Stimulated activated memory B cell treated with anti-CD40 and anti-IgM and Interleukin-4, amounts not matched to agents 10 μg/mL and 1 μg/mL and 100 μg/mL, for 72 hours (primary cell): ENCODE results near the gene TCIRG1.

ENCODE experiments used
- ATAC-seq: fragments of 150-1000 bp; cut with Tn5 transposase; 2 replicates; pipeline ENCODE4 v1.10.0; 2021
- H3K27ac Mint-ChIP-seq: one replicate; pipeline ENCODE4 v1.8.0; 2022; ENCODE audit warnings: mild to moderate bottlenecking, mixed read lengths
- H3K27me3 Mint-ChIP-seq: one replicate; pipeline ENCODE4 v1.8.0; 2022; ENCODE audit warnings: mixed read lengths
- H3K36me3 Mint-ChIP-seq: one replicate; pipeline ENCODE4 v1.8.0; 2022; ENCODE audit warnings: mixed read lengths
- H3K4me1 Mint-ChIP-seq: one replicate; pipeline ENCODE4 v1.8.0; 2022; ENCODE audit warnings: mixed read lengths
- H3K4me3 Mint-ChIP-seq: one replicate; pipeline ENCODE4 v1.8.0; 2022; ENCODE audit warnings: mild to moderate bottlenecking, moderate library complexity, mixed read lengths
- H3K9me3 Mint-ChIP-seq: one replicate; pipeline ENCODE4 v1.8.0; 2022; ENCODE audit warnings: mixed read lengths

Gene TCIRG1

GRCh38 chr11:68022531-68022930, 16.3 kb upstream of the TCIRG1 start:
- Mint-ChIP-seq H3K4me3 (no peak overlapping the region), H3K27ac (no peak overlapping the region), H3K27me3 (peaks cover 21% of the 10 kb centered on the region), H3K36me3 (peaks cover 17% of the 10 kb centered on the region), H3K9me3 (no peaks in the 10 kb centered on the region), H3K4me1 (peaks cover 11% of the 10 kb centered on the region)
- ATAC-seq, result no peak

- no peak for ATAC-seq
- Mint-ChIP-seq H3K4me1 (peaks cover 21% of the 10 kb centered on the region), H3K9me3 (no peaks in the 10 kb centered on the region)
Measured at GRCh38 chr11:68024508-68024907, 14.3 kb upstream of the TCIRG1 start.

GRCh38 chr11:68025047-68025446, 13.8 kb upstream of the TCIRG1 start:
- no peak overlapping the region for H3K27ac Mint-ChIP-seq
- H3K36me3 Mint-ChIP-seq, result peaks cover 17% of the 10 kb centered on the region
- no peak overlapping the region for H3K4me3 Mint-ChIP-seq
- H3K9me3 Mint-ChIP-seq, result no peaks in the 10 kb centered on the region
- ATAC-seq, result no peak
- H3K27me3 Mint-ChIP-seq, result peaks cover 7% of the 10 kb centered on the region
- peaks cover 26% of the 10 kb centered on the region for H3K4me1 Mint-ChIP-seq

More at GRCh38 chr11:68024508-68024907, 14.3 kb upstream of the TCIRG1 start:
- Mint-ChIP-seq H3K4me3 (no peak overlapping the region), H3K36me3 (peaks cover 17% of the 10 kb centered on the region), H3K27ac (no peak overlapping the region), H3K27me3 (peaks cover 12% of the 10 kb centered on the region)

GRCh38 chr11:68026391-68027105, 12.3 kb upstream of the TCIRG1 start:
- Mint-ChIP-seq H3K9me3 (no peaks in the 10 kb centered on the region), H3K4me3 (no peak overlapping the region), H3K4me1 (peaks cover 34% of the 10 kb centered on the region), H3K27ac (peak overlapping the region; percentile 56), H3K36me3 (peaks cover 17% of the 10 kb centered on the region), H3K27me3 (no peaks in the 10 kb centered on the region)
- no peak for ATAC-seq

GRCh38 chr11:68027667-68028066, 11.2 kb upstream of the TCIRG1 start:
- Mint-ChIP-seq H3K4me1 (peaks cover 39% of the 10 kb centered on the region), H3K27ac (no peak overlapping the region), H3K9me3 (no peaks in the 10 kb centered on the region), H3K36me3 (peaks cover 17% of the 10 kb centered on the region), H3K27me3 (no peaks in the 10 kb centered on the region), H3K4me3 (no peak overlapping the region)
- no peak for ATAC-seq

- Mint-ChIP-seq H3K36me3 (peaks cover 20% of the 10 kb centered on the region), H3K4me3 (peak overlapping the region; percentile 88), H3K27ac (peak overlapping the region; percentile 93), H3K4me1 (peaks cover 39% of the 10 kb centered on the region), H3K27me3 (no peaks in the 10 kb centered on the region), H3K9me3 (no peaks in the 10 kb centered on the region)
- ATAC-seq, result no peak
Measured at GRCh38 chr11:68028802-68029545, 9.9 kb upstream of the TCIRG1 start.

- H3K27me3 Mint-ChIP-seq, result no peaks in the 10 kb centered on the region
- H3K4me3 Mint-ChIP-seq, result peak within 1 kb of the TSS; percentile 88
- H3K4me1 Mint-ChIP-seq, result peaks cover 34% of the 10 kb centered on the region
- H3K27ac Mint-ChIP-seq, result peak within 1 kb of the TSS; percentile 93
- H3K9me3 Mint-ChIP-seq, result no peaks in the 10 kb centered on the region
- peak; percentile 99 for ATAC-seq
- peaks cover 12% of the 10 kb centered on the region for H3K36me3 Mint-ChIP-seq
Measured at GRCh38 chr11:68030318-68031143, 8.3 kb upstream of the TCIRG1 start, which contains the start of gene NDUFS8. TSS of gene NDUFS8 (plus strand) at chr11:68030681. CDS start at chr11:68032152, 1,471 bp downstream.

- peak overlapping the region; percentile 88 for H3K4me3 Mint-ChIP-seq
- H3K9me3 Mint-ChIP-seq, result no peaks in the 10 kb centered on the region
- H3K4me1 Mint-ChIP-seq, result peaks cover 34% of the 10 kb centered on the region
- H3K27ac Mint-ChIP-seq, result peak overlapping the region; percentile 93
- ATAC-seq, result peak; percentile 1
- H3K27me3 Mint-ChIP-seq, result no peaks in the 10 kb centered on the region
- H3K36me3 Mint-ChIP-seq, result peaks cover 6% of the 10 kb centered on the region
Measured at GRCh38 chr11:68031144-68031464, 7.7 kb upstream of the TCIRG1 start.

GRCh38 chr11:68032003-68032402, 6.8 kb upstream of the TCIRG1 start:
- peaks cover 40% of the 10 kb centered on the region for H3K4me1 Mint-ChIP-seq
- ATAC-seq, result no peak
- peak overlapping the region; percentile 93 for H3K27ac Mint-ChIP-seq
- H3K9me3 Mint-ChIP-seq, result no peaks in the 10 kb centered on the region
- no peaks in the 10 kb centered on the region for H3K27me3 Mint-ChIP-seq
- H3K4me3 Mint-ChIP-seq, result peak overlapping the region; percentile 88
- H3K36me3 Mint-ChIP-seq, result peaks cover 12% of the 10 kb centered on the region

- Mint-ChIP-seq H3K4me3 (no peak overlapping the region), H3K9me3 (no peaks in the 10 kb centered on the region), H3K27ac (no peak overlapping the region), H3K4me1 (peaks cover 45% of the 10 kb centered on the region), H3K27me3 (no peaks in the 10 kb centered on the region), H3K36me3 (peaks cover 12% of the 10 kb centered on the region)
- no peak for ATAC-seq
Measured at GRCh38 chr11:68032997-68033707, 5.7 kb upstream of the TCIRG1 start.

- Mint-ChIP-seq H3K27ac (no peak overlapping the region), H3K4me3 (no peak overlapping the region), H3K4me1 (peaks cover 44% of the 10 kb centered on the region)
Measured at GRCh38 chr11:68033708-68034045, 5.1 kb upstream of the TCIRG1 start.

GRCh38 chr11:68035266-68035876, 3.5 kb upstream of the TCIRG1 start:
- H3K36me3 Mint-ChIP-seq, result peaks cover 12% of the 10 kb centered on the region
- H3K4me1 Mint-ChIP-seq, result peaks cover 41% of the 10 kb centered on the region
- H3K27ac Mint-ChIP-seq, result peak overlapping the region; percentile 81
- H3K4me3 Mint-ChIP-seq, result no peak overlapping the region
- no peak for ATAC-seq
- no peaks in the 10 kb centered on the region for H3K27me3 Mint-ChIP-seq
- H3K9me3 Mint-ChIP-seq, result no peaks in the 10 kb centered on the region

More at GRCh38 chr11:68033708-68034045, 5.1 kb upstream of the TCIRG1 start:
- H3K9me3 Mint-ChIP-seq, result no peaks in the 10 kb centered on the region
- no peaks in the 10 kb centered on the region for H3K27me3 Mint-ChIP-seq
- H3K36me3 Mint-ChIP-seq, result peaks cover 12% of the 10 kb centered on the region
- ATAC-seq, result no peak

GRCh38 chr11:68036141-68036716, 2.6 kb upstream of the TCIRG1 start:
- no peak overlapping the region for H3K4me3 Mint-ChIP-seq

GRCh38 chr11:68036717-68037239, 2.0 kb upstream of the TCIRG1 start:
- H3K36me3 Mint-ChIP-seq, result peaks cover 16% of the 10 kb centered on the region
- H3K4me3 Mint-ChIP-seq, result no peak overlapping the region
- H3K27ac Mint-ChIP-seq, result peak overlapping the region; percentile 81
- peaks cover 40% of the 10 kb centered on the region for H3K4me1 Mint-ChIP-seq
- no peaks in the 10 kb centered on the region for H3K27me3 Mint-ChIP-seq
- no peaks in the 10 kb centered on the region for H3K9me3 Mint-ChIP-seq
- ATAC-seq, result no peak

More at GRCh38 chr11:68036141-68036716, 2.6 kb upstream of the TCIRG1 start:
- Mint-ChIP-seq H3K9me3 (no peaks in the 10 kb centered on the region), H3K27ac (peak overlapping the region; percentile 81), H3K27me3 (no peaks in the 10 kb centered on the region), H3K4me1 (peaks cover 41% of the 10 kb centered on the region), H3K36me3 (peaks cover 12% of the 10 kb centered on the region)
- ATAC-seq, result no peak
